ACHN (cell line): Measurements from ENCODE around the gene RMP24.
"Not testable (repeated sequence)": the region's sequence is repeated elsewhere in the genome, so short reads cannot be mapped to it uniquely, and the experiment has no call there.

Experiments
- DNase-seq: peaks from one replicate; pipeline ENCODE4 v3.0.0-alpha.2; 2015
- in situ Hi-C: cut with HindIII; loops from 2 replicates; pipeline ENCODE4 v1.10.0; 2017; ENCODE audit warnings: low sequenced_read_pairs, low pct_ligation_motif_present, low pct_unique_long_range_greater_than_20kb

Gene RMP24

GRCh38 chr18:36015629-36016028 is 43.1 kb downstream of the RMP24 start:
- in situ Hi-C loops, result no loop called here

DNA sequence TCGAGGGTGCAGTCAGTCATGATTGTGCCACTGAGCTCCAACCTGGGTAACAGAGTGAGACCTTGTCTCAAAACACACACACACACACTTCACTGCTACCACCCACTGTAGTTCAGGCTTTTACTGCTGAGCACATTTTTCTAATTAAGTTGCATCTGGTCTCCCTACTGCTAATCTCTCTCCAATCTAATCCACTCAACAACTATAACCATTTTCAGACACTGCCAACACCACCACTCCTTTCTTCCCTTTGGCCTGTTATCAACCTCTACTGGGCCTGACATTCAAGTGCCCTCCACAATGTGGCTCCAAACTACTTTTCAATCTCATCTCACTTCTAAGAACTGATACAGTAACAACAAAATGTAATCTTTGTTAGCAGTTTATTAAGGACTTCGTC is 44.8 kb downstream of the RMP24 start:
- in situ Hi-C loops, result no loop called here
- DNase-seq, result no peak

More at GRCh38 chr18:36015629-36016028, 43.1 kb downstream of the RMP24 start:
- no peak for DNase-seq

DNA sequence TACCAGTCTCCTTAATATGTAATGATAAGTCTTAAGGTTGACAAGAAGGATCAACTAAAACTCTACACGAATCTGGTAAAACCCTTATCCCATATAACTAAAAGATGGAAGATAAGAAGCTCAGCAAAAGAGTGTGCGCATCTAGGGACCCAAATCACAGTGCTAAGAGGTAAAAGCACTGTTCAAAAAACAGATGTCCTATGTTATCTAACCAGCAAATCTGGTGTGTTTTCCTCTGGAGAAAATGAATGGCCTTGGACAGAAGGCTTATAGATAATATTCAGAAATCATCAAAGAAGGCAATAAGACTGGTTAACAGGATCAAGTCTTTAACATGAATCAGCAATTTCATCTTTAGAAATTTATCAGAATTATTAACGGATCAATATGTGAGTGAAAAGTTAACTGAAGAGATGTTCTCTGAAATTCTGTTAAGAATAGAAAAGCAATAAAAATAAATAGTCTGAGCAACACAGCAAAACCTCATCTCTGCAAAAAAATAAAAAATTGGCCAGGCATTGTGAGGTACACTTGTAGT is 47.8 kb downstream of the RMP24 start:
- no peak for DNase-seq
- in situ Hi-C loops, result no loop called here

DNA sequence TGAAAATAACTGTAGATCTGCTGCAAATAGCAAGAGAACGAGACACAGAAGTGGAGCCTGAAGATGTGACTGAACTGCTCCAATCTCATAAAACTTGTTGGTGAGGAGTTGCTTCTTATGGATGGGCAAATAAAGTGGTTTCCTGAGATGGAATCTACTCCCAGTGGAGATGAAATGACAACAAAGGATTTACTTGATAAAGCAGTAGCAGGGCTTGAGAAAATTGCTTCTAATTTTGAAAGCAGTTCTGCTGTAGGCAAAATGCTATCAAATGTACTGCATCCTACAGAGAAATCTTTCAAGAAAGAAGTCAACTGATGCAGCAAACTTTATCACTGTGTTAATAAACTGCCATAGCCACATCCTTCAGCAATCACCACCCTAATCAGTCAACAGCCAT is 50.9 kb downstream of the RMP24 start:
- no peak for DNase-seq
- in situ Hi-C loops, result no loop called here

- DNase-seq, in situ Hi-C loops: not testable (repeated sequence)
These were observed 51.8 kb downstream of the RMP24 start for GRCh38 chr18:36024241-36024640.

- no peak for DNase-seq
- in situ Hi-C loops, result no loop called here
These were observed 52.5 kb downstream of the RMP24 start for GRCh38 chr18:36025025-36025424.

DNA sequence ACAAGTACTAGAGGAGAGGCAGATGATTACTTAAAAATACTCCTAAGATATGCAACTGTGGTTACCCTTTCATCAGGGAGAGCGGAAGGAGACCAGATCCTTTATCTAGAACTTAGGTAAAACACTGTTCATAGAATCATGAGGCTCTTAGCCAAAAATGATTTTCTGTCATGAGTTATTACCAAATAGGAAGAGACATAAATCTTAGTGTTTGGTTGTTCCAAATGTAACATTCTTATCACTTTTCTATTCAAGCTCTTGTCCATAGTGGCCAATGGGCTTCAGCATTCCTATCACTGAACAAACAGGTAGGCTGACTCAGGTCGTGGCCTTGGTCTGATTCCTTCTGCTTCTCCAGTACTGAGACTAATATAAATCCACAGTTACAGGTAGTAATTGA is 56.4 kb downstream of the RMP24 start:
- in situ Hi-C loops, result no loop called here
- no peak for DNase-seq
